GM21515 (cell line): ENCODE data around the gene SHC3.

Experiments used
- ATAC-seq: cut with Tn5 transposase; IDR thresholded peaks from one replicate; pipeline ENCODE4 v1.9.1; 2021; ENCODE audit not compliant: unreplicated experiment

Gene SHC3

DNA sequence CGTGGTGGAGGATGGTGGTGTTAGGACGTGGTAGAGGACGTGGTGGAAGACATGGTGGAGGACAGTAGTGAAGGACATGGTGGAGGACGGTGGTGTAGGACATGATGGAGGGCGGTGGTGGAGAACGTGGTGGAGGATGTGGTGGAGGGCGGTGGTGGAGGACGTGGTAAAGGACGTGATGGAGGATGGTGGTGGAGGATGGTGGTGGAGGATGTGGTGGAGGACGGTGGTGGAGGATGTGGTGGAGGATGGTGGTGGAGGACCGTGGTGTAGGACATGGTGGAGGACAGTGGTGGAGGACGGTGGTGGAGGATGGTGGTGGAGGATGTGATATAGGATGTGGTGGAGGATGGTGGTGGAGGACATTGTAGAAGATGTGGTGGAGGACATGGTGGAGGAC lies 119.7 kb downstream of the SHC3 start:
- ATAC-seq, result no peak

DNA sequence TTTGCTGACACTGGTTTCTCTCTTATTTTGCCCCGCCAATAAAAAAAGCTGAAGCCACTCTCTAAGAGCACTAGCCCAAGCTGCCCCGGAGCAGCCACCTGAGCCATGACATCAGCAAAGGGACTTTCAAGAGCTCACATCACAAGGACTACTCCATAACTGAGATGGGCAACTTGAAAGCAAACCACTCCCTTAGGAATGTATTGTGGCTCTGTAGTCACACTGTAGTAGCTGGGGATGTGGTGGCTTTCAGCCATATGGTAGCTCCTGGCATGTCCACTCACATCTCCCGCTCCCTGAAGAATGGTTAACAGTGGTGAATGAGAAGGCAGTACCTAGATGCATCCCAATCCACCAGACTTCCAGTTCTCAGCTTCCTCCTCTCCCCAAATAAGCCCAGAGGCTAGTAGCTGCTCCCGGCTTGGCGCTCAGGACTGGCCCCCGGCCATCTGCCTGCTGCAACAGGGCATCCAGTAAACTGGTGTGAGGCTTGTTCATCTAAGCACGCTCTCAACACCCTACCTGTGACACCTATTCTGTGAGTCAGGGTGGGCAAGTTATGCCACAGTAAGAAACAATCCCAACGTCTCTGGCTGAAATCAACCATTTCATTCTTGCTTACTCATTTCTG lies 123.6 kb downstream of the SHC3 start:
- ATAC-seq, result no peak

DNA sequence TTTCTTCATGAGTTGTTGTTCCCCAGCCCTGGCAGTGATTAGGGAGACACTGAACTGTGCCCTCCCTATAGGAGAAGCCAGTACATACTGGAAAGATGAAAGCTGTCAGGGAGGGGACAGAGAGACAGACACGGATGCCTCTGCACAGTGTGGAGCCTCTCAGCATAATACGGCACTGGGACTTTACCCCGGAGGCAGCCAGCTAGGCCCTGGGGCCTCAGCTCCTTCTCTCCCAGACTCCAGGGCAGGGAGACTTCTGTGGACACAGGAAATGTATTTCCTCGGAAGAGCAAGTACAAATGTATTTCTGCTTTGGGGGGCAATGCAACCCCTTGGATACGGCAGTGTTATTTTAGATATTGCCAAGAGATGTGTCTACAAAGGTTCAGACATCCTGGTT lies 125.3 kb downstream of the SHC3 start:
- ATAC-seq, result no peak

GRCh38 chr9:89052470-89053097 lies 126.0 kb downstream of the SHC3 start:
- no peak for ATAC-seq

DNA sequence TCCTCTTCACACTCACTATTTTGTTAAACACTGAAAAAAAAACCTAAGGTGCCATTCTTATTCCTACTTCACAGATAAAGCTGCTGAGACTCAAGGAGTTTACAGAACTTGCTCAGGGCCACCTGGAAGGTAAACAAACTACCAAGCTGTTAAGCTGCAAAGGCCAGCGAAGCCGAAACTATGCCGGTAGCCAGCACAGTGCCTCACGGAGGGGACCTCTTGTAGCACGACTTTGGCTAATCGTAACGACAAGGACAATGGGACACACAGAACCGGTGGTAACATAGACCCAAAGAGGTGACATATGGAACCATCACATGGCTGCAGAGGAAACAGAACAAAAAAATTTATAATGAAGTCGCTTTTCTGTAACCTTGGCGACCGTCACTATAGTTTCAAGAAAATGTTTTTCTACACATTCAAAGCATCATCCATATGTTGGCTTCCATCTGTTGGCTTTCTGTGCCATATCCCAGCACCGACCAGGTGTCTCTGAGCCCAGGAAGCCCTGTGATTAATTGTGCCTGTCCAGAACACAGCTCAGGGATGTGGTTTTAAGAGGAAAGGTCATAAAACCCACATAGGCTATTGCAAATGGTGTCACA lies 127.1 kb downstream of the SHC3 start:
- no peak for ATAC-seq

- no peak for ATAC-seq
Observed at GRCh38 chr9:89049646-89050045, 129.0 kb downstream of the SHC3 start.

GRCh38 chr9:89048616-89049015 lies 130.0 kb downstream of the SHC3 start:
- ATAC-seq, result no peak

- no peak for ATAC-seq
Observed at GRCh38 chr9:89047667-89048066, 131.0 kb downstream of the SHC3 start.

DNA sequence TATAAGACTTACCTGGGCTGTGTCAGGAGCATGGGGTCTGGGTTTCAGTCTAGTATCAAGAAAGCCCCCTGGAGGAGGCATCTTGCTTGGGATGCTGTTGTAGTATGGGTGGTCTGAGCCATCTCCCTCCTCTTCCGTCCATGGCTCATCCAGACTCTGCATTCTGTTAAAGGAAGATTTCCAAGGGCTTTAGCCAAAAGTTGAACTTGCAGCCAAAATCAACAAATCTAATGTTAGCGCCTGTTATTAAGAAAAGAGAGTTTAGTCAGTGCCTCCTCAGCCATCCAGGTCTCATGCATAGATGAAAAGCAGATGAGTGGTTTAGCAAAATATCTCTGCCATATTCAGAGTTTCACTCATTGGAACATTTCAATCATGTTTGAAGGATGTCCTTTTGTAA lies 131.8 kb downstream of the SHC3 start:
- no peak for ATAC-seq

GRCh38 chr9:89044881-89045280 lies 133.7 kb downstream of the SHC3 start:
- ATAC-seq, result no peak

GRCh38 chr9:89044104-89044503 lies 134.5 kb downstream of the SHC3 start:
- ATAC-seq, result no peak

- ATAC-seq, result no peak
Observed at GRCh38 chr9:89042984-89043383, 135.6 kb downstream of the SHC3 start.

GRCh38 chr9:89039664-89040063 lies 139.0 kb downstream of the SHC3 start:
- ATAC-seq, result no peak

DNA sequence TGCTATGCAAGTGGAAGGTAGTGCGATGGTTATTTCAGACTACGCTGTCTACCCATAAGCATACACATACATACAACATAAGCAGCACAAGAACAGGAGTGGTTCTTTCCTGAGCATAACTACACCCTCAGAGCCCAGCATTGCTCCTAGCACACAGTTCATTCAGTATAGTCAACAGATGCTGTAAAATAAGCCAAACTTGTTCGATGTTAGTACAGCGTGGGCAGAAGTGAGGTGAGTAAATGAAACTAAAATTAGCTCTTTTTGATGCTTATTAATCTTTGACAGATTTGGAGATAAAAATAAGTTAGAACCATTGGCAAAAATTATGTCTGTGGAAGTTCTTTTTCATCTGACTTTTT lies 139.5 kb downstream of the SHC3 start:
- ATAC-seq, result no peak

- ATAC-seq, result no peak
Observed at GRCh38 chr9:89038382-89039103, 140.1 kb downstream of the SHC3 start.

DNA sequence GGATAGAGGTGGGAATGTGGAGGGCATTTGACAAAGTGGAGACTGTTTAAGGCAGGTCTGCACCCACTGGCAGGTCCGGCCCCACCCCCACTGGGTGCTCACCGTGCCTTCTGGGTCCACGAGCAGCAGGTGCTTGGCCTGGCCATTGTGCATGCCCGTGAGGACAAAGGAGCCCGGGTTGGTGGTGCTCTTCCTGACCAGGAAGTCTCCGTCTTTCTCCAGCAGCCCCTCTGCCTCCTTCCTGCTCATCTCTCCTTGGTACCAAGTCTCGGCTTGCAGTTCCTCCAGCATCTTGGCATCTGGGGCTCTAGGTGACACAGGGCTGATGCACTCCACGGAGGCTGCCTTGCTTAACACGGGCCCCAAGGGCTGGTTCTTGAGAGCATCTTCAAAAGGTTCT lies 140.7 kb downstream of the SHC3 start:
- no peak for ATAC-seq

GRCh38 chr9:89037346-89037745 lies 141.3 kb downstream of the SHC3 start:
- no peak for ATAC-seq

GRCh38 chr9:89036891-89037290 lies 141.7 kb downstream of the SHC3 start:
- no peak for ATAC-seq

DNA sequence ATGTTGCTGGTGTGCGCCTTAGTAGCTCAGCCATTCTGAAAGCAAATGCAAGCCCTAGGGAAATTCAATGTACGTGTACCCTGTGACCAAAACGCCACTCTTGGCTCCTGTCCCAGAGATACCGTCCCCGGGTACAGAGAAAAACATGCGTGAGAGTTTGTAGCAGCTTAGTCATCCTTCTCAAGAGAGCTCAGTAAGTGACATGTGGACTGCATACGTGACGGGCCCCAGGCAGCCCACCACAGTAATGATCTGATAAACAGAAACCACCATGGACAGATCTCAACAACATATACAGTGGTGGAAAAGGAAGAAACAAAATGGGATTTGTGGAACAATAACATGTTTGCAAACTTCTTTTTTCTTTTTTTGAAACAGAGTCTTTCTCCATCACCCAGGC lies 142.2 kb downstream of the SHC3 start:
- no peak for ATAC-seq

- ATAC-seq, result no peak
Observed at GRCh38 chr9:89032661-89033060, 146.0 kb downstream of the SHC3 start.

GRCh38 chr9:89032173-89032572 lies 146.4 kb downstream of the SHC3 start:
- no peak for ATAC-seq

DNA sequence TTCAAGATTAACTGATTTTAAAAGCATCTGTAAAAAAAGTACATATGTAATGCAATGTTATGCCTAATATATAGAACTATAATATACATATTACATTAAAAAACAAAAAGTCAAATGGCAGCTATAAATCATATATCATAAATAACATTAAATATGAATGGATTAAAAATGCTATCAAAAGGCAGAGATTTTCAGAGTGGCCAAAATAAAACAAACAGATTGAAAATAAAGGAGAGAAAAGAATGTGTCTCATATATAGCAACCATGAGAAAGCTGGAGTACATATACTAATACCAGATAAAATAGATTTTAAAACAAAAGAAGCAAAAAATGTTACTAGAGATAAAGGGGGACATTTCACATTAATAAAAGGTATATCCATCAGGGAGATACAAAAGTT lies 148.8 kb downstream of the SHC3 start:
- ATAC-seq, result no peak
